Activated CD4-positive, alpha-beta T cell treated with anti-CD3 and anti-CD28 coated beads for 36 hours (primary cell): ENCODE measurements around the gene ANKMY1. TPM values are rescaled to one million over a fixed set of nuclear protein-coding genes. Genes with fewer than 3 reads are reported as not detected.

ENCODE experiments used
- ATAC-seq: fragments of 200-7000 bp; cut with Tn5 transposase; one replicate; pipeline ENCODE4 v1.10.0; 2021; ENCODE audit warnings: mild to moderate bottlenecking, moderate library complexity
- CTCF ChIA-PET: fragments of 350-600 bp; sonication (Branson Sonifier 250); formaldehyde crosslinking; loops from one replicate; lab custom pipeline; 2021; ENCODE audit warnings: antibody characterized with exemption; lab: Charles Lee
- POLR2A ChIA-PET: fragments of 350-600 bp; sonication (Branson Sonifier 250); formaldehyde crosslinking; loops from one replicate; lab custom pipeline; 2021; ENCODE audit warnings: antibody characterized with exemption, inconsistent platforms; lab: Charles Lee
- DNase-seq: peaks from one replicate; pipeline ENCODE4 v3.0.0-alpha.2; 2020
- H3K27ac Mint-ChIP-seq: one replicate; pipeline ENCODE4 v1.8.0; 2021; ENCODE audit warnings: mixed read lengths
- H3K27me3 Mint-ChIP-seq: one replicate; pipeline ENCODE4 v1.8.0; 2021; ENCODE audit warnings: mixed read lengths
- H3K36me3 Mint-ChIP-seq: one replicate; pipeline ENCODE4 v1.8.0; 2021; ENCODE audit warnings: low read depth, mixed read lengths
- H3K4me1 Mint-ChIP-seq: one replicate; pipeline ENCODE4 v1.8.0; 2021; ENCODE audit warnings: mixed read lengths
- H3K4me3 Mint-ChIP-seq: one replicate; pipeline ENCODE4 v1.8.0; 2021; ENCODE audit warnings: mild to moderate bottlenecking, moderate library complexity, mixed read lengths
- H3K9me3 Mint-ChIP-seq: one replicate; pipeline ENCODE4 v1.8.0; 2021; ENCODE audit warnings: low read depth, mixed read lengths
- intact Hi-C, 2 experiments: fragments of 100-400 bp; cut with DNase I in 1 of 2; cut with micrococcal nuclease in 1 of 2; formaldehyde crosslinking; loops; one replicate each; pipeline versions ENCODE4 v1.14.2 to v1.15.1; 2022 to 2024; cut with DNase I, micrococcal nuclease
- total RNA-seq, 2 experiments: library from RNA; stranded (reverse); gene quantifications; one replicate each; pipeline ENCODE4 v1.2.3, GENCODE V29; 2021

ANKMY1 gene
- total RNA-seq, 2 experiments from 2014 or later, result 20.7 to 24.0 TPM

GRCh38 chr2:240464514-240465241 lies 93.1 kb downstream of the ANKMY1 start:
- ChIA-PET CTCF (no interaction called here), POLR2A (no interaction called here)
- Mint-ChIP-seq H3K36me3 (no peaks in the 10 kb centered on the region), H3K4me1 (no peaks in the 10 kb centered on the region), H3K27me3 (no peaks in the 10 kb centered on the region), H3K9me3 (no peaks in the 10 kb centered on the region), H3K4me3 (no peak overlapping the region), H3K27ac (no peak overlapping the region)
- intact Hi-C loops, result no loop called here
- ATAC-seq (no peak), DNase-seq (peak; percentile 4)

DNA sequence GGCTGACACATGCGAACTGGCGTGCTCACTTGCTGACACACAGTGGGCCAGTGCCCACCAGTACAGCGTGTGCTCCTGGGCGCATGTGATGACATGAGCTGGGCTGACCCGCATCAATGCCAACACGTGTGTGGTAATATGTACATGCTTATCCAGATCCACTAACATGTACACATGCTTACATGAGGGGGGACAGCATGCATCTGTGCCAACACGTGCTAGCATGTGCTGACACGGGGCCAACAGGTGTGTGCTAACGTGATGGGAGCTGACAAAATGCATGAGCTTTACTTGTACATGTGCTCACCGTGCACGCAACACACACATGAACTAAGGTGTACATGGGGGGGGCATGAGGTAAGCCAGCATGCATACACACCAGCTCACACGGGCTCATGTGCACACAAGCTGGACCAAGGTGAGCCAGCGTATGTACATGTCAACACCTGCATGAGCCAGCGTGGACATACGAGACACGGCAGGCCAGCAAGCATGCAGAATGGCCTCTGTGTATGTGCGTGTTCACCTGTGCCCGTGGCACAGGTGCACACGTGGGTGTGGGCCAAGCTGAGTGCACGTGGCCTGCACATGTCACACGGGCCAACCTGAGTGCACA lies 93.8 kb downstream of the ANKMY1 start:
- Mint-ChIP-seq H3K36me3 (no peaks in the 10 kb centered on the region), H3K27me3 (no peaks in the 10 kb centered on the region), H3K9me3 (no peaks in the 10 kb centered on the region), H3K4me3 (no peak overlapping the region), H3K4me1 (no peaks in the 10 kb centered on the region), H3K27ac (no peak overlapping the region)
- DNase-seq, result peak; percentile 3
- POLR2A ChIA-PET, result no interaction called here
- CTCF ChIA-PET, result no interaction called here
- intact Hi-C loops, result no loop called here
- ATAC-seq, result no peak

DNA sequence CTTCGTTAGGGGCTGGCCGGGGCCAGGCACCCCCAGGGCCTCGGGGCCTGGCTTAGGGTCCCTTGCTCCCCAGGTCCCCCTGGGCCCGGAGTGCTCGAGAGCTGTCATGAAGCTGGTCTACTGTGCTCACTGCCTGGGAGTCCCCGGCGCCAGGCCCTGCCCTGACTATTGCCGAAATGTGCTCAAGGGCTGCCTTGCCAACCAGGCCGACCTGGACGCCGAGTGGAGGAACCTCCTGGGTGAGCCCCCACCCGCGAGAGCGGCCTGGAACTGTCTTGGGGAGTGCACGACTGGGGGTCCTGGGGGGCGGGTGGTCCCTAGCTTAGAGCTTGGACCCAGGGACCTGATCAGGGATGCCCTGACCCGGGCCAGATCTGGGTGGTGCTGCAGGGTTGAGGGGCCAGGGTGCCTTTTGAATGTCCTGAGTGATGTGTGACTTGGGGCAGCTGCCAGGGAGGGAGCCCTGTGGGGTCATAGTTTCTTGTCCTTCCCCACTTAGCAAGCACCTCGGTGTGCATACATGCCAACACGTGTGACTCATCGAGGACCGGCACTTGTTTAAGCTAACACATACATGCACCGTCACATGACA lies 94.4 kb downstream of the ANKMY1 start:
- no peaks in the 10 kb centered on the region for H3K4me1 Mint-ChIP-seq
- CTCF ChIA-PET, result no interaction called here
- intact Hi-C loops, result no loop called here
- no peaks in the 10 kb centered on the region for H3K27me3 Mint-ChIP-seq
- no peaks in the 10 kb centered on the region for H3K9me3 Mint-ChIP-seq
- no peak overlapping the region for H3K4me3 Mint-ChIP-seq
- POLR2A ChIA-PET, result interaction anchor here (0.5 kb wide), 1 partner anchor 1564 kb away, joined by 3 read pairs; no protein-coding TSS in a partner anchor
- ATAC-seq (no peak), DNase-seq (peak; percentile 3)
- H3K36me3 Mint-ChIP-seq, result no peaks in the 10 kb centered on the region
- H3K27ac Mint-ChIP-seq, result no peak overlapping the region

- Mint-ChIP-seq H3K27me3 (no peaks in the 10 kb centered on the region), H3K4me1 (no peaks in the 10 kb centered on the region), H3K27ac (no peak overlapping the region), H3K9me3 (no peaks in the 10 kb centered on the region), H3K4me3 (no peak overlapping the region), H3K36me3 (no peaks in the 10 kb centered on the region)
- POLR2A ChIA-PET, result interaction anchor here (0.5 kb wide), 1 partner anchor 1564 kb away, joined by 3 read pairs; no protein-coding TSS in a partner anchor
- ATAC-seq (no peak), DNase-seq (peak; percentile 1)
- CTCF ChIA-PET, result no interaction called here
- intact Hi-C loops, result no loop called here
Measured at GRCh38 chr2:240462707-240463273, 95.0 kb downstream of the ANKMY1 start.

DNA sequence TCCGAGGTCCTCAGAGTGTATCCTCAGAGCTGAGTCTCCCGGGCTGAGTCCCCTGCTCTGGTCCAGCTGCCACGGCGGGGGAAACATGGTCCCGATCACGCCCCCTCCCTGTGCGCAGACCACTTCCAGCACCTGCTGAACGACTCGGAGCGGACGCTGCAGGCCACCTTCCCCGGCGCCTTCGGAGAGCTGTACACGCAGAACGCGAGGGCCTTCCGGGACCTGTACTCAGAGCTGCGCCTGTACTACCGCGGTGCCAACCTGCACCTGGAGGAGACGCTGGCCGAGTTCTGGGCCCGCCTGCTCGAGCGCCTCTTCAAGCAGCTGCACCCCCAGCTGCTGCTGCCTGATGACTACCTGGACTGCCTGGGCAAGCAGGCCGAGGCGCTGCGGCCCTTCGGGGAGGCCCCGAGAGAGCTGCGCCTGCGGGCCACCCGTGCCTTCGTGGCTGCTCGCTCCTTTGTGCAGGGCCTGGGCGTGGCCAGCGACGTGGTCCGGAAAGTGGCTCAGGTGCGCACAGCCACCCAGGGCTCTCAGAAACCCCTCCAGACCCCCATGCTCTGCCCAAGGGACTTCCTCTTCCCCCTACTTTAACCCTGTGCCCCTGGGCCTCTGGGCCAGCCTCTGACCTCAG lies 95.6 kb downstream of the ANKMY1 start:
- CTCF ChIA-PET, result interaction anchor here (0.5 kb wide), 1 partner anchor 353 kb away, joined by 3 read pairs; no protein-coding TSS in a partner anchor
- intact Hi-C loops, result no loop called here
- no peaks in the 10 kb centered on the region for H3K27me3 Mint-ChIP-seq

DNA sequence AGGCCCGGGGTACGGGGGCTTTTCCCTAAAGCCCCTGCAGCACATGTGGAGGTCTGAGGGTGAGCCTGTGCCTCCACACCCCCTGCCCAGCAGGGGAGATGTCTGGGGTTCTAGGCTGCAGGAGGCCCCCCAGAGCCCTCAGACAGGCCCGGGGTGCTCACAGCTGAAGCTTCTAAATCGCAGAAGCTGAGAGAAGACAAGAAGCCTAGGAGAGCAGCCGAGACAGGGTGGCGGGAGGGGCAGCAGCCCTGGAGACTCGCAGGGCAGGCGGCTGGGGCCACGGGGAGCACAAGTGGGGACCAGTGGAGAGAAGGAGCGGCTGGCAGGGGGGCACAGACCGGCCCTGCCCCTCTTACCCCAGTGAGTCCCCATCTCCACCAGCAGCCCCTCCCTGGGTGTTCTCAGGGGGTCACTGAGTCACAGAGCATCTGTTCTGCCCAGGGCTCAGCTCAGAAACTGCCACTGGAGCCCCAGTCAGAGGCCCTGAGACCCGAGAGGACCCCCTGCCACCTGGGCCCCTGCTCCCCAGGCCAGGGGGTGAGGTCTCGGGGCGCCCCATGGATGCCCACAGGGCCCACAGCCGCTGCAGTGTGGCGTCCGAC lies 96.2 kb downstream of the ANKMY1 start:
- Mint-ChIP-seq H3K9me3 (no peaks in the 10 kb centered on the region), H3K27ac (no peak overlapping the region), H3K4me1 (no peaks in the 10 kb centered on the region), H3K27me3 (no peaks in the 10 kb centered on the region), H3K4me3 (no peak overlapping the region), H3K36me3 (no peaks in the 10 kb centered on the region)
- ChIA-PET POLR2A (no interaction called here), CTCF (interaction anchor here (0.5 kb wide), 1 partner anchor 353 kb away, joined by 3 read pairs; no protein-coding TSS in a partner anchor)
- intact Hi-C loops, result no loop called here
- no peak for ATAC-seq
- peak; percentile 1 for DNase-seq

More for the DNA sequence above, 95.6 kb downstream of the ANKMY1 start:
- Mint-ChIP-seq H3K9me3 (no peaks in the 10 kb centered on the region), H3K4me3 (no peak overlapping the region), H3K27ac (no peak overlapping the region), H3K4me1 (no peaks in the 10 kb centered on the region), H3K36me3 (no peaks in the 10 kb centered on the region)
- ATAC-seq, result no peak
- DNase-seq, result peak; percentile 3
- POLR2A ChIA-PET, result no interaction called here

GRCh38 chr2:240460781-240461431 lies 96.9 kb downstream of the ANKMY1 start:
- POLR2A ChIA-PET, result no interaction called here
- H3K27ac Mint-ChIP-seq, result no peak overlapping the region
- no peaks in the 10 kb centered on the region for H3K4me1 Mint-ChIP-seq
- H3K27me3 Mint-ChIP-seq, result peaks cover 3% of the 10 kb centered on the region
- no peaks in the 10 kb centered on the region for H3K36me3 Mint-ChIP-seq
- H3K9me3 Mint-ChIP-seq, result no peaks in the 10 kb centered on the region
- no peak overlapping the region for H3K4me3 Mint-ChIP-seq
- CTCF ChIA-PET, result no interaction called here
- ATAC-seq (no peak), DNase-seq (peak; percentile 4)
- intact Hi-C loops, result no loop called here

DNA sequence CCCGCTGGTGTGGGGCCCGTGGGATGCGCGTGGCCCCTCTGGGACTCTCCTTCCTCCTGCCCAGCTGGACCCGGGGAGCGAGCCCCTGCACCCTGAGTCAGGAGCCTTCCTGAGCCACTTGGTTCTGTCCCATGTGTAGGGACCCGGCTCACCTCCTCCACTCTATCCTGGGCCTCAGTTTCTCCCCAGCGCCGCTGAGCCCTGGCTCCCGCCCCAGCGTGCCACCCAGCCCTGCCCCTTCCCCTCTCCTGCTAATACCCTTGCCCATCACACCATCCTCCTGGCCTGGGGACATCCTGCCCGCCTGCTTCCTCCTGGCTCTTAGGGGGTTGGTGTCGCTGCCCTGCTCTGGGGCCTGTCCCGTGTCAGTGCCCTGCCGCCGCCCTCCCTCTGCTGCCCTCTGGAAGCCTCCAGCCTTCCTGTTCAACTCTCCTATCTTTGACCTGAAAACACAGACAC lies 97.5 kb downstream of the ANKMY1 start:
- ATAC-seq (no peak), DNase-seq (peak; percentile 4)
- no peaks in the 10 kb centered on the region for H3K36me3 Mint-ChIP-seq
- CTCF ChIA-PET, result no interaction called here
- POLR2A ChIA-PET, result no interaction called here
- H3K27me3 Mint-ChIP-seq, result peaks cover 3% of the 10 kb centered on the region
- H3K4me3 Mint-ChIP-seq, result no peak overlapping the region
- H3K27ac Mint-ChIP-seq, result no peak overlapping the region
- H3K4me1 Mint-ChIP-seq, result no peaks in the 10 kb centered on the region
- no peaks in the 10 kb centered on the region for H3K9me3 Mint-ChIP-seq
- intact Hi-C loops, result no loop called here

GRCh38 chr2:240459401-240460252 lies 98.2 kb downstream of the ANKMY1 start:
- no peaks in the 10 kb centered on the region for H3K4me1 Mint-ChIP-seq
- H3K4me3 Mint-ChIP-seq, result no peak overlapping the region
- H3K36me3 Mint-ChIP-seq, result no peaks in the 10 kb centered on the region
- no peaks in the 10 kb centered on the region for H3K9me3 Mint-ChIP-seq
- peaks cover 8% of the 10 kb centered on the region for H3K27me3 Mint-ChIP-seq
- intact Hi-C loops, result no loop called here
- peak; percentile 3 for DNase-seq
- no peak overlapping the region for H3K27ac Mint-ChIP-seq
- ChIA-PET CTCF (no interaction called here), POLR2A (no interaction called here)
- ATAC-seq, result no peak

DNA sequence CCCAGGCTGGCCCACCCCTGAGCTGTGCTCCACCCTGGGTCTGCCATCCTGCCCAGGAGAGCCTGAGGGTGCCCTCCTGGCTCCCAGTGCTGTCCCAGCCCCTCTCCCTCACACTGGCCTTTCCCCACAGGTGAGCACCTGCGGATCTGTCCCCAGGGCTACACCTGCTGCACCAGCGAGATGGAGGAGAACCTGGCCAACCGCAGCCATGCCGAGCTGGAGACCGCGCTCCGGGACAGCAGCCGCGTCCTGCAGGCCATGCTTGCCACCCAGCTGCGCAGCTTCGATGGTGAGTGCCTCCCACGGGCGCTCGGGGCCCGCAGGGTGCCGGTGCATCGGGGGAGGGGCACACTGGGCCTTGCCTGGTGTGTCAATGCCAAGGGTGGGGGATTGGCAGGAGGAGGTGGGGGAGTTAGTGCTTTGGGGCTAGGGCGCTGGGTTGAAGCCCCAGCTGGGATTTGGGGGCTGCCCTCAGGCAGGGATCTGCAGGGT lies 98.8 kb downstream of the ANKMY1 start:
- Mint-ChIP-seq H3K9me3 (no peaks in the 10 kb centered on the region), H3K27me3 (peaks cover 15% of the 10 kb centered on the region), H3K4me3 (no peak overlapping the region), H3K27ac (no peak overlapping the region), H3K4me1 (no peaks in the 10 kb centered on the region), H3K36me3 (no peaks in the 10 kb centered on the region)
- ATAC-seq, result no peak
- intact Hi-C loops, result no loop called here
- DNase-seq, result peak; percentile 4
- ChIA-PET CTCF (no interaction called here), POLR2A (no interaction called here)
